Natural killer cell treated with Interleukin-12 subunit alpha and Interleukin-12 subunit beta and Interleukin-15 and Interleukin-18, amount 100 ng/mL, for 72 hours (primary cell): Measurements from ENCODE around the gene GNG12. TPM values are rescaled to one million over a fixed set of nuclear protein-coding genes. Genes with fewer than 3 reads are reported as not detected.
A peak's percentile ranks its signal among the peaks of the same experiment; 100 is the strongest.

Experiments
- ATAC-seq, 2 donors: fragments of 150-1000 bp; cut with Tn5 transposase in 1 of 2; sonication (Bioruptor Pico), chemical (Tn5 transposase) in 1 of 2; 2 replicates each; pipeline ENCODE4 v1.10.0; 2021
- DNase-seq: peaks from one replicate; pipeline ENCODE4 v3.0.0; 2022; ENCODE audit warnings: low spot score
- H3K27ac Mint-ChIP-seq, 2 donors: 1 replicate in 1 of 2; 2 replicates in 1 of 2; pipeline ENCODE4 v1.8.0; 2022; ENCODE audit warnings: mixed read lengths in 2 of 2, mild to moderate bottlenecking in 1 of 2, moderate library complexity in 1 of 2
- H3K27me3 Mint-ChIP-seq, 2 donors: 1 replicate in 1 of 2; 2 replicates in 1 of 2; pipeline ENCODE4 v1.8.0; 2022; ENCODE audit warnings: mixed read lengths in 2 of 2
- H3K36me3 Mint-ChIP-seq: one replicate; pipeline ENCODE4 v1.8.0; 2022; ENCODE audit warnings: mixed read lengths
- H3K4me1 Mint-ChIP-seq, 2 donors: 1 replicate in 1 of 2; 2 replicates in 1 of 2; pipeline ENCODE4 v1.8.0; 2022; ENCODE audit warnings: low read depth in 2 of 2, mixed read lengths in 2 of 2, mild to moderate bottlenecking in 1 of 2
- H3K4me3 Mint-ChIP-seq: one replicate; pipeline ENCODE4 v1.8.0; 2022; ENCODE audit warnings: mixed read lengths
- H3K9me3 Mint-ChIP-seq: 2 replicates; pipeline ENCODE4 v1.8.0; 2022; ENCODE audit warnings: mixed read lengths
- total RNA-seq, 2 donors: library from RNA; stranded (reverse); gene quantifications; one replicate each; pipeline ENCODE4 v1.2.3, GENCODE V29; 2022

Gene GNG12
- total RNA-seq, 2 donors from 2014 or later = 0.21 to 0.28 TPM

DNA sequence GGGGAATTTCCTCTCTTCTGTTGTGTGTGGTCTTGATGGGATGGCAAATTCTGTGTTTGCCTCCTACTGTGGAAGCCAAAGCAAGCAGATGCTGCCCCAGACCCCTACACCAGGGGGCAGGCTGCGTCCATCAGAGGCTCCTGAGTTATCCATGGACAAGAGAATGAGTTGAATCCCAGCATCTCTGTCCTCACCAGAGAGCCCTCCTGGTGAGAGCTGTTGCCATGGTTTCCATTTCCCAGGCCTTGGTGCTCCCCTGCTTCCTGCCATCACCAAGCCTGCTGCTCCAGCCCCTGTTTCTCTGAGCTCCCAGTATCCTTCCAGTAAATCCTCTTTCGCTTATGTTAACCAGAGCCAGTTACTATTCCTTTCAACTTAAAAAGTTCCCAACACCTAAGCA, 20.4 kb upstream of the GNG12 start:
- H3K27me3 Mint-ChIP-seq = peaks cover 18 to 35% of the 10 kb centered on the region in 2 donors
- peak; percentile 20 to 31 for ATAC-seq
- no peak overlapping the region for H3K4me3 Mint-ChIP-seq
- H3K9me3 Mint-ChIP-seq = no peaks in the 10 kb centered on the region
- H3K36me3 Mint-ChIP-seq = no peaks in the 10 kb centered on the region
- DNase-seq = no peak
- no peak overlapping the region for H3K27ac Mint-ChIP-seq
- H3K4me1 Mint-ChIP-seq = no peaks in the 10 kb centered on the region

GRCh38 chr1:67851800-67852199, 18.5 kb upstream of the GNG12 start:
- Mint-ChIP-seq H3K4me1 (no peaks in the 10 kb centered on the region), H3K27me3 (peaks cover 16 to 29% of the 10 kb centered on the region in 2 donors), H3K9me3 (no peaks in the 10 kb centered on the region), H3K27ac (no peak overlapping the region), H3K36me3 (no peaks in the 10 kb centered on the region), H3K4me3 (no peak overlapping the region)
- DNase-seq (no peak), ATAC-seq (no peak)

DNA sequence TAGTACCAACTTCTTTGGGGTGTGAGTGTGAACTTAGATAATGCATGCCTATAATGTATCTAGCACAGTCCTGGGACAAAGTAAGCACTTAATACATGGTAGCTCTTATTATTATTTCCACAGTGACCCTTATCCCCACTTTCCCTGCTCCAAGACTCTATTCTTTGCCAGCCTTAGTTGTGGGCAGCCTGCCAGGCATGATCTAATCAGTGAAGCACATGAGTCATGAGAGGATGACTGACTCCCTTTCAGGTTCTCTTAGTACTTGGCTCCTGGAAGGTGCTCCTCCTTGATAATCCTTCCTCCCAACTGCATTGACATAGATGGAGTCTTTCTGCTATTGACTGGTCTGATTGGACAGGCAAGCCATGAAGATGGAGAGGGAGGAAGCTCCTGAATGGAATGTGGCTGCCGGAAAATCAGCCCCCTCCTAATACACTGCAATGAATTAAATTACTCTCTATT, 17.4 kb upstream of the GNG12 start:
- no peak for ATAC-seq

DNA sequence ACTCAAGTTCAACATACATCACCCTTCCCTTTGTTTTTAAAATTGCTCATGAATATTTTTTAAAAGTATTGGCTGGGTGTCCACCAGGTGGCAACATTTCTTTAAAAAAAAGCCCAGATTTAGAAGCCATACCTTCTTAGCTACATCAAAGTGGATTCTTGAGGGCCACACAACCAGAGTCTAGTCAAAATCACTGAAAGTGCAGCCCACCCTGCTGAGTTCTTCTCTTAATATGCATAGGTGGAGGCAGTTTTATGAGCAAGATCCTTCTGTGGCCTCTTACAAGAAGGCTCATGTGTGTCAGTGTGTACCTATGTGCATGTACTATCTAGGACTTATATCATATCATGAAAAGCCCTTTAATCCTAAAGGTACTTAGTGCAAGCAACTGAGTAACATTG, 16.9 kb upstream of the GNG12 start:
- ATAC-seq (no peak), DNase-seq (no peak)
- H3K4me1 Mint-ChIP-seq = no peaks in the 10 kb centered on the region
- no peak overlapping the region for H3K4me3 Mint-ChIP-seq
- no peak overlapping the region for H3K27ac Mint-ChIP-seq
- H3K27me3 Mint-ChIP-seq = peaks cover 14 to 23% of the 10 kb centered on the region in 2 donors
- no peaks in the 10 kb centered on the region for H3K9me3 Mint-ChIP-seq
- H3K36me3 Mint-ChIP-seq = no peaks in the 10 kb centered on the region

More for the DNA sequence above, 17.4 kb upstream of the GNG12 start:
- Mint-ChIP-seq H3K9me3 (no peaks in the 10 kb centered on the region), H3K27ac (no peak overlapping the region), H3K27me3 (peaks cover 19 to 28% of the 10 kb centered on the region in 2 donors), H3K4me1 (no peaks in the 10 kb centered on the region), H3K36me3 (no peaks in the 10 kb centered on the region), H3K4me3 (no peak overlapping the region)
- no peak for DNase-seq

GRCh38 chr1:67847466-67847865, 14.2 kb upstream of the GNG12 start:
- Mint-ChIP-seq H3K27me3 (peaks cover 16 to 21% of the 10 kb centered on the region in 2 donors), H3K4me3 (no peak overlapping the region), H3K27ac (no peak overlapping the region), H3K9me3 (no peaks in the 10 kb centered on the region), H3K4me1 (no peaks in the 10 kb centered on the region), H3K36me3 (no peaks in the 10 kb centered on the region)
- DNase-seq = no peak
- no peak for ATAC-seq

DNA sequence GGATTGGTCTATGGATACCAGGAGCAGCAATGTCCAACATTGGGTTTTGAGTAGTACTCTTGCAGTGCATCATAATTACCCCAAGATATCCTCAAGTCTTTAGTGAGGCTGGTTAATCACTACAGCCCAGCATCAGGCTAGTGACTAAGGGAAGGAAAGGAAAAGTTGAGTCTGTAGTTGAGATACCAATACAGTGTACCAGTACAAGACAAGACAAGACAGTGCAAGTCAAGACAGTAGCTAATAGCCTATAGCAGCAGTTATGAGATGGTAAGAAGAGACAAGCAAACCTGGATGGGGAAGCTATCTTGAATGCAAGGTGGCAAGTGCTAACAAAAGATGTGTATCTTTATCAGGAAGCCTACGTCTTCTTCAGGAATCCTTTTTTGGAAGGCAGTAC, 13.3 kb upstream of the GNG12 start:
- ATAC-seq (no peak), DNase-seq (no peak)
- H3K4me1 Mint-ChIP-seq = no peaks in the 10 kb centered on the region
- peaks cover 18 to 26% of the 10 kb centered on the region in 2 donors for H3K27me3 Mint-ChIP-seq
- no peak overlapping the region for H3K27ac Mint-ChIP-seq
- H3K36me3 Mint-ChIP-seq = no peaks in the 10 kb centered on the region
- no peaks in the 10 kb centered on the region for H3K9me3 Mint-ChIP-seq
- no peak overlapping the region for H3K4me3 Mint-ChIP-seq

DNA sequence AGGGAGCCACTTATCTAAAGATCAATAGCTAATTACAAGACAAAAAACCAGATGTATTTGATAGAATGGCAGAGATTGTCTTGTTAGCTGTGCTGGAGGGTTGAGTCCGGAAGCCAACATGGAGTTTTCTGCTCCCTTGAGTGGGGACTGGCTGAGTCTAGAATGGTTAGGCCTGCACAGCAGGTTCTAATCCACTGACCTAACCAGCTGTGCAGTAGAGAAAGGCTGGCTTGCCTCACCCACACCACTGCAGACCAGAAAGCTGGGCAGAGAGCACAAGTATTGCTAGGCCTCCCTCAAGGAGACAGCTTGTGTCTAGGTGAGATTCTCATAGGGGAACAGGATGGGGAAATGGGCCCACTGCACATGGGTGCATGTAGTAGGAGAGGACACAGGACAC, 11.7 kb upstream of the GNG12 start:
- no peaks in the 10 kb centered on the region for H3K9me3 Mint-ChIP-seq
- no peak overlapping the region for H3K27ac Mint-ChIP-seq
- ATAC-seq = no peak
- peaks cover 26 to 29% of the 10 kb centered on the region in 2 donors for H3K27me3 Mint-ChIP-seq
- no peaks in the 10 kb centered on the region for H3K36me3 Mint-ChIP-seq
- no peak overlapping the region for H3K4me3 Mint-ChIP-seq
- no peak for DNase-seq
- H3K4me1 Mint-ChIP-seq = no peaks in the 10 kb centered on the region

GRCh38 chr1:67843746-67844145, 10.5 kb upstream of the GNG12 start:
- no peaks in the 10 kb centered on the region for H3K4me1 Mint-ChIP-seq
- no peaks in the 10 kb centered on the region for H3K9me3 Mint-ChIP-seq
- no peak overlapping the region for H3K27ac Mint-ChIP-seq
- H3K27me3 Mint-ChIP-seq = peaks cover 26% of the 10 kb centered on the region in 2 donors
- no peak overlapping the region for H3K4me3 Mint-ChIP-seq
- ATAC-seq (no peak), DNase-seq (no peak)
- H3K36me3 Mint-ChIP-seq = no peaks in the 10 kb centered on the region

DNA sequence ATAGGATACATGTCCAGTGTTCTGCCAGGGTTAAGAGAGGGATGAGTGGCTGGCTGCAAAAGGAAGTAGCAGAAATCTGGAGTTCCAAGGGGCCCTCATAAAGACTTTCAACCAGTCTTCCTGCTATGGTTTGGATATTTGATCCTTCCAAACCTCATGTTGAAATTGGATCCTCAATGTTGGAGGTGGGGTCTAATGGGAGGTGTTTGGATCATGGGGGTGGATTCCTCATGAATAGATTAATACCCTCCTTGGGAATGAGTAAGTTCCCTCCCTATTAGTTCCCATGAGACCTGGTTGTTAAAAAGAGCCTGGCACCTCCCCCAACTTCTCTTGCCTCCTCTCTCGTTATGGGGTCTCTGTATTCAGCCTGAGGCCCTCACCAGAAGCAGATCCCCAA, 10.1 kb upstream of the GNG12 start:
- H3K9me3 Mint-ChIP-seq = no peaks in the 10 kb centered on the region
- no peak for ATAC-seq
- H3K36me3 Mint-ChIP-seq = no peaks in the 10 kb centered on the region
- no peak overlapping the region for H3K4me3 Mint-ChIP-seq
- no peak overlapping the region for H3K27ac Mint-ChIP-seq
- no peak for DNase-seq
- H3K4me1 Mint-ChIP-seq = no peaks in the 10 kb centered on the region
- H3K27me3 Mint-ChIP-seq = peaks cover 26 to 28% of the 10 kb centered on the region in 2 donors

DNA sequence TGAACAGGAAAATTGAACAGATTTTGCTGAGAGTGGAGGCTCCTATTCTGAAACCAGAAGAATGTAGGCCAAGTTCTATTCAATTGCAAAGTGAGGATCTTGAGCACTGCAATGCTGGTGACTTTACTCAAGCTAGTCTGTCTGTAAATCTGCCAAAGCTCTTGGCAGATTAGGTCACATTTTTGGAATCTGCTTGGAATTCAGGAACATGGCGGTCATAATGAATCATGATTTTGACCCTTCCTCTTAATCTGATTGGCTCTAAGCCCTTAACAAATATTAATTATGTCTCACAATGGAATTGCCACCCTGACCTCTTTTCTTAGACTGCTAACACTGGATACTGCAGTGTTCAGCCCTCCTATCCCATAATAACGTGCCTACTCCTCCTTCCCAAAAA, 7.2 kb upstream of the GNG12 start:
- Mint-ChIP-seq H3K4me3 (no peak overlapping the region), H3K27me3 (peaks cover 35 to 53% of the 10 kb centered on the region in 2 donors), H3K27ac (no peak overlapping the region)

GRCh38 chr1:67839826-67840225, 6.6 kb upstream of the GNG12 start:
- Mint-ChIP-seq H3K4me3 (no peak overlapping the region), H3K9me3 (no peaks in the 10 kb centered on the region), H3K27ac (no peak overlapping the region), H3K27me3 (peaks cover 38 to 57% of the 10 kb centered on the region in 2 donors), H3K36me3 (no peaks in the 10 kb centered on the region), H3K4me1 (no peaks in the 10 kb centered on the region)
- ATAC-seq (no peak), DNase-seq (no peak)

More for the DNA sequence above, 7.2 kb upstream of the GNG12 start:
- H3K36me3 Mint-ChIP-seq = no peaks in the 10 kb centered on the region
- no peaks in the 10 kb centered on the region for H3K9me3 Mint-ChIP-seq
- no peaks in the 10 kb centered on the region for H3K4me1 Mint-ChIP-seq
- no peak for ATAC-seq
- no peak for DNase-seq

GRCh38 chr1:67838180-67838910, 5.1 kb upstream of the GNG12 start:
- Mint-ChIP-seq H3K9me3 (no peaks in the 10 kb centered on the region), H3K27ac (no peak overlapping the region), H3K27me3 (peaks cover 49 to 71% of the 10 kb centered on the region in 2 donors), H3K36me3 (no peaks in the 10 kb centered on the region), H3K4me3 (no peak overlapping the region), H3K4me1 (peaks cover 5 to 9% of the 10 kb centered on the region in 2 donors)
- DNase-seq (no peak), ATAC-seq (no peak)

- no peaks in the 10 kb centered on the region for H3K9me3 Mint-ChIP-seq
- H3K27me3 Mint-ChIP-seq = peaks cover 53 to 69% of the 10 kb centered on the region in 2 donors
- ATAC-seq = no peak
- H3K4me3 Mint-ChIP-seq = no peak overlapping the region
- H3K36me3 Mint-ChIP-seq = no peaks in the 10 kb centered on the region
- DNase-seq = no peak
- no peak overlapping the region for H3K27ac Mint-ChIP-seq
- peaks cover 11 to 15% of the 10 kb centered on the region in 2 donors for H3K4me1 Mint-ChIP-seq
These were observed 3.5 kb upstream of the GNG12 start for GRCh38 chr1:67836769-67837168.

DNA sequence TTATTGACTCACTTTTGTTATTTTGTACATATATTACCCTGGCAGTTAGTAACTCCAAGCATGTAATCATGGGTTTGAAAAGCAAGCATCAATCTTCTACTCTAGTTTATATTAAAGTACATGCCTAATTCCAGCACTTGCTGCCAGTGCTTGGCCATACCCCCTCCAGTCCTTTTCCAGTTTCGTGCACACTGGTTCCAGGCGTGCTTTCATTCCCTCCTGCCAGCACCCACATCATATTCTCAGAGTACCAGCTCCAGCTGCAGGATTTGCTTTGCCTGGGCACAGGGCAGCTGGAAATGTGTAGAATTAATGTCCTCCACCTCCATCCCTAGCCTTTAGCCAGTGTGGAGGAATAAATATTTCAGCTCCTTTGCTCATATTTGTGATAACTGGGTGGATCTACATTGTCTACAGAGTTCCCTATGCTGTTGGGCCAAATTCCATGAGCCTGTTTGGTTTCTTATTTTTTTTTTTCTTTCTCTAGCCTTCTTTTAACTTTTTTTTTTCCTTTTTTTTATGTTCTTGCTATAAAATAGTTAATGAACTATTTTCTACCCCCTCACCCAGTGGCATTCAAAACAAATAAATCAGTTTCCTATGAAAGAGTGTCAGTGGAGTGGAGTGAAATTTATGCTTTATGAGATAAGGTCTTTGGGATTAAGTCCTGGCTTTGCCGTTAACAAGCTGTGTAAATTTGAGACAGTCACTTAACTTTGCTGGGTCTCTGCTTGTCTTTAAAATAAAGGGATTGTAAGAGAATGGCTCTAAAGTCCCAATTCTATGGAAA, 2.6 kb upstream of the GNG12 start:
- no peak overlapping the region for H3K27ac Mint-ChIP-seq
- no peak for ATAC-seq
- no peak overlapping the region for H3K4me3 Mint-ChIP-seq
- no peaks in the 10 kb centered on the region for H3K9me3 Mint-ChIP-seq
- peaks cover 52 to 71% of the 10 kb centered on the region in 2 donors for H3K27me3 Mint-ChIP-seq
- no peaks in the 10 kb centered on the region for H3K36me3 Mint-ChIP-seq
- H3K4me1 Mint-ChIP-seq = peaks cover 17% of the 10 kb centered on the region in 2 donors
- DNase-seq = no peak
